Stomach (tissue), 4 donors: Measurements from ENCODE around the gene ATP1A1.

Experiments used
- CTCF ChIP-seq, 7 experiments: fragments of 450-650 bp in 4 of 7; fragments of 200-600 bp in 3 of 7; sonication (generic) in 3 of 7; IDR thresholded peaks; one replicate each; pipeline ENCODE4 v1.5.1; 2016 to 2019; ENCODE audit warnings: antibody characterized with exemption in 7 of 7, control low read depth in 2 of 7, mild to moderate bottlenecking in 1 of 7
- POLR2A ChIP-seq, 4 donors: fragments of 450-650 bp; IDR thresholded peaks; one replicate each; pipeline ENCODE4 v1.6.1; 2016; ENCODE audit warnings: antibody characterized with exemption in 4 of 4, control low read depth in 2 of 4, mild to moderate bottlenecking in 1 of 4, moderate library complexity in 1 of 4

GRCh38 chr1:116449578-116449977 lies 76.5 kb downstream of the ATP1A1 start:
- TF ChIP-seq CTCF (IDR thresholded peaks at IDR 0.05) (no peak), POLR2A (IDR thresholded peaks at IDR 0.05) (no peak)
